Measurements from ENCODE around the gene RBM24. TPM values are rescaled to one million over a fixed set of nuclear protein-coding genes. Genes with fewer than 3 reads are reported as not detected.

Gene RBM24
- total RNA-seq, 1 experiment from 2014 or later = 3.3 TPM

DNA sequence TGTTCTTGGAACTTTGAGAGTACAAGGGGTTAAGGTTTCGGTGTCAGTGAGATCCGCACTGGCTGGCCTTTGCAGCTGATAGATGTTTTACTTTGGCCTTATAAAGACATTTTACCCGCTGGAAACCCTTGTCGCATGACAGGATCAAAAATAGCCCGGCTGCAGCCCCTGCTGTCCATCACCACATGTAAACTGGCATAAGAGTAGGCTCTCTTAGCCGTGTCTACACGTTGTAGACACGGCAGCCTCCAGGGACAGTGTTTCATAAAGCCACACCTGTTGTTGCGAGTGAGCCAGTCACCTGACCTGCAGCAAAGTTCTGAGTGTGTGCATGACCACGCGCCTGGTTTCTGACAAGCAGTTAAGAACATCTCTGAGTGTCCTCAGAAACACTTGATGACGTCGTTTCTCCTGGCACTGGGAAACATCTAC is 8.5 kb downstream of the RBM24 start:
- ChIA-PET RAD21 (ENCODE audit: low non-redundant PET in 1 of 2, low total read pairs in 2 of 2, uncharacterized antibody in 2 of 2, unreplicated experiment in 2 of 2) (no interaction called here), CTCF (no interaction called here), POLR2A (no interaction called here)
- H3K27ac ChIP-seq (ENCODE audit: low read depth, low read length) = no peak overlapping the region
- no peaks in the 10 kb centered on the region for H3K9me2 ChIP-seq (ENCODE audit: insufficient read depth)
- no TSS peak for BruUV-seq (replicated peaks)
- no peak for DNase-seq (ENCODE audit: low read depth, low spot score)
- H2AFZ ChIP-seq (ENCODE audit: low read depth, low read length, poor library complexity, severe bottlenecking) = no peak overlapping the region
- H3K9me3 ChIP-seq (ENCODE audit: control insufficient read depth in 1 of 2, insufficient read depth in 1 of 2, low read depth in 1 of 2, low read length in 2 of 2) = no peaks in the 10 kb centered on the region
- H3K27me3 ChIP-seq (ENCODE audit: insufficient read depth, low read length) = no peaks in the 10 kb centered on the region
- ATAC-seq = no peak
- 0 out of 4 replicates have a peak, but pooled peaks cover 0 to 2% of the 10 kb centered on the region in 2 experiments for H3K4me1 ChIP-seq (ENCODE audit: control insufficient read depth in 1 of 2, insufficient read depth in 2 of 2, low read length in 2 of 2)
- no peak for TF ChIP-seq ATF3 (IDR thresholded peaks at IDR 0.05)
- TF ChIP-seq YY1 (IDR thresholded peaks at IDR 0.05; ENCODE audit: extremely low read depth, insufficient replicate concordance, low read depth, low read length) = no peak
- TF ChIP-seq, protein P1, sequence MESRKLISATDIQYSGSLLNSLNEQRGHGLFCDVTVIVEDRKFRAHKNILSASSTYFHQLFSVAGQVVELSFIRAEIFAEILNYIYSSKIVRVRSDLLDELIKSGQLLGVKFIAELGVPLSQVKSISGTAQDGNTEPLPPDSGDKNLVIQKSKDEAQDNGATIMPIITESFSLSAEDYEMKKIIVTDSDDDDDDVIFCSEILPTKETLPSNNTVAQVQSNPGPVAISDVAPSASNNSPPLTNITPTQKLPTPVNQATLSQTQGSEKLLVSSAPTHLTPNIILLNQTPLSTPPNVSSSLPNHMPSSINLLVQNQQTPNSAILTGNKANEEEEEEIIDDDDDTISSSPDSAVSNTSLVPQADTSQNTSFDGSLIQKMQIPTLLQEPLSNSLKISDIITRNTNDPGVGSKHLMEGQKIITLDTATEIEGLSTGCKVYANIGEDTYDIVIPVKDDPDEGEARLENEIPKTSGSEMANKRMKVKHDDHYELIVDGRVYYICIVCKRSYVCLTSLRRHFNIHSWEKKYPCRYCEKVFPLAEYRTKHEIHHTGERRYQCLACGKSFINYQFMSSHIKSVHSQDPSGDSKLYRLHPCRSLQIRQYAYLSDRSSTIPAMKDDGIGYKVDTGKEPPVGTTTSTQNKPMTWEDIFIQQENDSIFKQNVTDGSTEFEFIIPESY (IDR thresholded peaks at IDR 0.05; ENCODE audit: extremely low read depth, insufficient replicate concordance, low read length) = no peak
- no peak for TF ChIP-seq FOSL1 (IDR thresholded peaks at IDR 0.05; ENCODE audit: low read depth)
- TF ChIP-seq EZH2 (IDR thresholded peaks at IDR 0.05) = no peak
- no peak for TF ChIP-seq SP1 (IDR thresholded peaks at IDR 0.05; ENCODE audit: low read depth)
- no peak for TF ChIP-seq POLR2AphosphoS5 (IDR thresholded peaks at IDR 0.05; ENCODE audit: low read depth, low read length)
- TF ChIP-seq POLR2A (IDR thresholded peaks at IDR 0.05; ENCODE audit: borderline replicate concordance, extremely low read depth, insufficient read depth, insufficient read length) = no peak
- no peak for TF ChIP-seq TCF7L2 (IDR thresholded peaks at IDR 0.05; ENCODE audit: borderline replicate concordance, extremely low read depth, insufficient read depth, insufficient read length)
- no peak for TF ChIP-seq CBX3 (IDR thresholded peaks at IDR 0.05; ENCODE audit: low read depth)
- TF ChIP-seq, protein P2, sequence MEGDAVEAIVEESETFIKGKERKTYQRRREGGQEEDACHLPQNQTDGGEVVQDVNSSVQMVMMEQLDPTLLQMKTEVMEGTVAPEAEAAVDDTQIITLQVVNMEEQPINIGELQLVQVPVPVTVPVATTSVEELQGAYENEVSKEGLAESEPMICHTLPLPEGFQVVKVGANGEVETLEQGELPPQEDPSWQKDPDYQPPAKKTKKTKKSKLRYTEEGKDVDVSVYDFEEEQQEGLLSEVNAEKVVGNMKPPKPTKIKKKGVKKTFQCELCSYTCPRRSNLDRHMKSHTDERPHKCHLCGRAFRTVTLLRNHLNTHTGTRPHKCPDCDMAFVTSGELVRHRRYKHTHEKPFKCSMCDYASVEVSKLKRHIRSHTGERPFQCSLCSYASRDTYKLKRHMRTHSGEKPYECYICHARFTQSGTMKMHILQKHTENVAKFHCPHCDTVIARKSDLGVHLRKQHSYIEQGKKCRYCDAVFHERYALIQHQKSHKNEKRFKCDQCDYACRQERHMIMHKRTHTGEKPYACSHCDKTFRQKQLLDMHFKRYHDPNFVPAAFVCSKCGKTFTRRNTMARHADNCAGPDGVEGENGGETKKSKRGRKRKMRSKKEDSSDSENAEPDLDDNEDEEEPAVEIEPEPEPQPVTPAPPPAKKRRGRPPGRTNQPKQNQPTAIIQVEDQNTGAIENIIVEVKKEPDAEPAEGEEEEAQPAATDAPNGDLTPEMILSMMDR (IDR thresholded peaks at IDR 0.05 in 2 of 3, conservative IDR thresholded peaks at IDR 0.05 in 1 of 3; ENCODE audit: borderline replicate concordance in 1 of 3, insufficient read depth in 1 of 3, low read depth in 2 of 3, low read length in 2 of 3) = no peak
- TF ChIP-seq JUND (IDR thresholded peaks at IDR 0.05) = no peak
- no peak for TF ChIP-seq SIN3A (IDR thresholded peaks at IDR 0.05; ENCODE audit: low read depth)
- no peak for TF ChIP-seq ELF1 (IDR thresholded peaks at IDR 0.05; ENCODE audit: borderline replicate concordance, low read depth)
- TF ChIP-seq CEBPB (IDR thresholded peaks at IDR 0.05; ENCODE audit: low read depth) = no peak
- no peak for TF ChIP-seq RAD21 (IDR thresholded peaks at IDR 0.05; ENCODE audit: low read depth)
- no peak for TF ChIP-seq SRF (IDR thresholded peaks at IDR 0.05; ENCODE audit: low read depth)
- no peaks in the 10 kb centered on the region for H3K79me2 ChIP-seq (ENCODE audit: insufficient read depth, low read length)
- H3K4me2 ChIP-seq (ENCODE audit: low read length) = no peak overlapping the region
- no peak overlapping the region for H3K4me3 ChIP-seq (replicated peaks in 1 of 2; ENCODE audit: low read depth in 1 of 2, low read length in 2 of 2)
- H4K20me1 ChIP-seq (ENCODE audit: insufficient read depth) = no peaks in the 10 kb centered on the region
- no peaks in the 10 kb centered on the region for H3K36me3 ChIP-seq (ENCODE audit: control insufficient read depth in 1 of 2, insufficient read depth in 2 of 2, low read length in 2 of 2)
- intact Hi-C loops (cut with micrococcal nuclease) = no loop called here
- no peak overlapping the region for H3K9ac ChIP-seq (ENCODE audit: low read length)

Measured in HCT116 (cell line).